Stimulated activated CD8-positive, alpha-beta memory T cell treated with anti-CD3 and anti-CD28 coated beads, Interleukin-4, amount 100 ng/mL, for 4 hours (primary cell): ENCODE results near the gene ERBB4.
"Not testable (repeated sequence)": the region's sequence is repeated elsewhere in the genome, so short reads cannot be mapped to it uniquely, and the experiment has no call there.

ENCODE experiments used
- DNase-seq, 2 donors: peaks; one replicate each; pipeline ENCODE4 v3.0.0-alpha.2; 2020; ENCODE audit warnings: low read depth in 2 of 2, low spot score in 1 of 2

ERBB4 gene

DNA sequence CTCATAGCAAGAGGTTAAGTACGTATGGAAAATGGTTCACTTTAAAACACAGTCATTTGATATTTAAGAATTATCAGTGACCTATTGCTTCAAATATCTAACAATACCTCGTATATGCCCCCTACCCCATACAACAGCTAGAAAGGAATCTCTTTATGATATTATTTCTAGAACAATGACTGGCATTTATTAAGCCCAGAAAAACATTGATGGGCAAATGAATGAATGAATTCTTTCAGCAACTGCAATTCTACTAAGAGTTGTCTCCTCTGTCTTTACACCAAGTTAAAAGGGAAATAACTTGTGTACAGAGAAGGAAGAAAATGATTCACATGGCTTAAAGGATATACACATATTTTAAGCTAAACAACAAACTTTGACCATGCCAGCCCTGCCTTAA is 384.7 kb downstream of the ERBB4 start:
- no peak for DNase-seq

DNA sequence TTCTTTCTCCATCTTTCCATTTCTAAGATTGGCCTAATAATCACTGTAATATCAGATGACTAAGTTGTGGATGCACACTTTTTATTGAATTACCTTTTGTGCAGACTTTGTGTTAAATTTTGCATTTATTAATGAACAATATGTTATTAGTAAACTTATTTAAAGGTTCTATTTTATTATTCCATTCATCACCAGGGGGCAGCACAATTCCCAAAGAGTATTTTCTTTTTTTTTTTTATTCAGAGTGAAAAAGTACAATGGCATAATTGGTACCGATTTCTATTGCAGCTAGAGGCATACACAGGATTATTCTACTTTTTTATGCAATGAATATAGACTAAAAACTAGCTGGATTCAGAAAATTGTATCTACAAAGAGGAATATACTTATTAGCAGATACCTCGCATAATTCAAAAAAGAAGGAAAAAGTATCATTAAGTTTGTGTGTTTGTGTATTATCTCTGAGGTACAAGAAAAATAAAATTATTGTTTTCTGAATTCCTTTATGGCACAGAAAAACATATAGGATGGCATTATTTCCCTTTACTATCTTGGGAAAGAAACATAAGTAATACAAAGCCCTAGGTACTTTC is 390.6 kb downstream of the ERBB4 start:
- no peak for DNase-seq

DNA sequence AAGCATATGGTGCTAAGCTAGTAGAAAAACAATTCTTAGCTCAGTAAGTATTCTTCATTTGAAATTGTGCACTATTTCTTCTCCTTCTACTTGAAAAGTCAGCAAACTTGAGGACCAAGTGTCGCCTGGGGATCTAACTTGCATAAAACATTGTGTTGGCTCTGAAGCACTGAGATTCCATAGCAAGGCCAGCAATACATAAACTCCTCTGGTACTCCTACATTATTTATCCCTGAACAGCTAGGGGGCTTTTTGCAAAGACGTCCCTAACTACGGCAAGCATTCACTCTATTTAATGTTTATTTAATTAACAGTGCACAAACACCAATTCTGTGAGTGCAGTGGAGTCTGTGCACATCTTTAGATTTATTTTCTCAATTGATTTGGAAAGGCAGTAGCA is 392.2 kb downstream of the ERBB4 start:
- DNase-seq = no peak

DNA sequence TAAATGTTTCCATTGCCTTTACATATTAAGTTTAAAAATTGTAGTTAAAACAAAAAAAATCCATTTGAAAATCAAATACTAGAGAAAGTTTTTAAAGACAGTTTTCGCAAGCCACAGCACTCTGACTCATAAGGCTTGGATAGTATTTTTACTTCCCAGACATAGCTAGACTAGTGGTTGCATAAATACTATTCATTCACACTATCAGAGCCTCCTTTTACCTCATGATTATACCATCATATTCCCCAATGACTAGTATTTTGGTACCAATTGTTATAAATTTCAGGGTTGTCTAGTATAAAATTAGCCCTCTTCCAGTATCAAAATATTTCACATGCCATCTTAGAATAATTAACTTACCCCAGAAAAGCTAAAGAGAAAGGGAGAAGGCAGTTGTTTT is 393.5 kb downstream of the ERBB4 start:
- no peak for DNase-seq

DNA sequence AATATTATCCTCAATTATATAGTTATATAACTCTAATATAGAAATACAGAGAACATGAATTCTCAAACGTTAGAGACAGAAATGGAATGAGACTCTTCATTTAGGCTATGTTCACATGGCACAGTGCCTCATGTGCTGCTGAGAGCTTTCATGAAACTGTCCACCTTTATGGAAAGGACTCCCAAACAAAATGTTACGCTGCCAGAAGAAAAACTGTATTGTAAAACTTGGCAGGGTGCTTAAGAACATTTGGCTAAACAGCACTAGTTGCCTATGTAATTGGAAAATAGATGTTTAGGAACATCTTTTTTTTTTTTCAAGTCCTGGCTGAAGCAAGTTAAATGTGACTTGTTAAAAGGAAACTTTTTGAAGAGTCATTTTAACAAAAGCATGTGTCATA is 396.0 kb downstream of the ERBB4 start:
- no peak for DNase-seq

DNA sequence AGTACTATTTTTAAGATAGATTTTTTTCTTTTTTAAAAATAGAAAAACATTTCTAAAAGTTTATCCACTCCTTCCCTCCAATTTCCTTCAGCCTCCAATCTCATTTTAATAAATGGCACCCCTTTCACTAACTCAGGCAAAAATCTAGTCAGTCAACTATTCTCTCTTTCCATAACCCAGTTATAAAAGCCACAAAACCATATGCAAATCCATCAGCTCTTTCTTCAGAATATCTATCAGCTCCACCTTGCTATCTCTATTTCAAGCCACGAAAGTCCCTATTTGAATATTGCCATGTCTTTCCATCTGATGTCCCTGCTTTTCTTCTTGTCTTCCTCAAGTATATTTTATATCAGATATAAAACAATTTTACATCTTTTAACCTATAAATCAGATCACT is 397.1 kb downstream of the ERBB4 start:
- DNase-seq = no peak

DNA sequence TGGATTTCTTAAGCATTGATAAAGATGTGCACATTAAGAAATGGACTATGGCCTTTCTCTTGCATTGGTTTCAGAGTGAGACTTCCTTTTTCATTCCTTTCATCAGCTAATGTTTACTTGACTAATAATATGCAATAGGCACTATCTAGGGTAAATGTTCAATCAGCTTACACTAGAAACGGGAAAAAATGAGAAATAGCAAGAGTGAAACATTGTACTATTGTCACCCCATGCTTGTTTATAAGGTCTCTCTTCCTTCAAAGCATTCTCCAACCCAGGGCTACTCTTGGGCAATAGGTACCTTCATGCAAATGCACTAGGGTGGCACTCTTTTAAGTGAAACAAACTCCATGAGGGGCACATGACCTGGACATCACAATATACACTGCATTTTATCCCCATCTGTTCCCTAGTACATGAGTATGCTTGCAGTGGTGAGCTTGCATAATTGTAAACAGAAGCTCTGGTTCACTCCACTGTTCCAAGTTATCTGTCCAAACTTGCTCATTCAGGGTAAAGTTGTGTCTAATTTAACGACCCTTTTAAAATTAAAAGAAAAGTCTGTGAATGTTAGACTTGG is 402.3 kb downstream of the ERBB4 start:
- no peak for DNase-seq

DNA sequence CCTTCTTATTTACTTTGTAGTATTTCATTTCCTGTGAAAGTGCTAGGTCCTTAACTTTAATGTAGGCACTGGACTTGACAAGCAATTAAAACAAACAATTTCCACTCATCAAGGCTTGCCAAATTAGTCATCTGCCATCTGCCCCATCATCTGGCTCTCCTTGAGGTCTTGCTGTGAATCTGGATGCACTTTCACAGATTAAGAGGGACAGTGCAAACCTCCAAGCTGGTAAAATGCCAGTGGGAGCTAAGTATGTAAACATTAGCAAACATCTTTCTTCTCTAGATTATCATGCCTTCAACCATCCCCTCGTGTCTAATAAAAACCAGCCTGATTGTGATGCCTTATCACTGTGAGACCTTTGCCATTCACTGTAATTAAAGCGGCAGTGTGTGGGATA is 402.9 kb downstream of the ERBB4 start:
- DNase-seq = no peak

DNA sequence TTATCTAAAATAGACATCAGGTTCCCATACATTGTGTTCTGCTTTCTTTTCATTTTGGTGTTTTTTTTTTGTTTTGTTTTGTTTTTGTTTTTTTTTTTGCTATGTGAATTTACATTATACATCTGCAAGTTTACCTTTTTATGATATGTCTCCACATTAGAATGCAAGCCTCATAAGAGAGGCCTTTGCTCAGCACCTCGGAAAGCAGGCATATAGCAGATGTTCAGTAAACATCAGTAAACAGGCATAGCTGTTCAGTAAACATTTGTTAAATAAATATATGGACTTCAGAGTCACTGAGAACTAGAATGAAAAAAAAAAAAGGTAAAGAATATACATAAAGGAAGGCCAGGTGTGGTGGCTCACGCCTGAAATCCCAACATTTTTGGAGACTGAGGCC is 405.3 kb downstream of the ERBB4 start:
- no peak for DNase-seq

DNA sequence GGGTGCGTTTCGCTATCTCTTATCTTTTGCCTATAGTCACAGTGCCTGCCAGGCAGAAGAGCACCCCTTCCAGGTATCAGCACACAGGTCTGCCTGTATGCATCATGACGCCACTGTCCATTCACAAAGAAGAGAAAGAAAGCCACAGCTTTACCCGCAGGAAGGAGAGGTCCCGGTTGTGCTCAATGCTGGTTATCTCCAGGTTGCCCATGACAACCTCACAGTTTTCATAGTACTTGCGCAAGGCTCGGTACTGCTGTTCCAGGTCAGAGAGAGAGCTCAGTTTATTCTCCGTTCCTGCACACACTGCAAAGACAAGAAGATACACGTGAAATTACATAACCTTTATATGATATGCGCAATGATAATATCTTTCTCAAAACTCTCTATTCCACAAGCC is 414.0 kb downstream of the ERBB4 start:
- no peak for DNase-seq

DNA sequence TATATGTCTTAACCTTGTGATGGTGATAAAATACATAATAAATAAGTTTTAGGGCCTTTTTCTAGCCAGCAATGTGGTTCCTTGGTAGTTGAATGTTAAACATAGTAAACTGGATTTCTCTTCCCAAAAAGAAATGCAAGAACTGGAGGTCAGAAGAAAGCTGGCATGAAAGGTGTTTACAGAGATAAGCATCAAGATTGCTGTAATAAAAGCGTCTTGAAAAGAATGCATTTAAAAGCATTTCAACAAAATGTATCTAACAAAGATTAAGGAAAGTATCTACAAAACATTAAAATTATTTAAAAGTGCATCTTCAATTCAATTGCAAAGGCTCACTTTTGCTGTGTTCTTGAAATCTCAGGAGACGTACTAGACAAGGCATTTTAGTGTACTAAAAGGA is 419.0 kb downstream of the ERBB4 start:
- no peak for DNase-seq

DNA sequence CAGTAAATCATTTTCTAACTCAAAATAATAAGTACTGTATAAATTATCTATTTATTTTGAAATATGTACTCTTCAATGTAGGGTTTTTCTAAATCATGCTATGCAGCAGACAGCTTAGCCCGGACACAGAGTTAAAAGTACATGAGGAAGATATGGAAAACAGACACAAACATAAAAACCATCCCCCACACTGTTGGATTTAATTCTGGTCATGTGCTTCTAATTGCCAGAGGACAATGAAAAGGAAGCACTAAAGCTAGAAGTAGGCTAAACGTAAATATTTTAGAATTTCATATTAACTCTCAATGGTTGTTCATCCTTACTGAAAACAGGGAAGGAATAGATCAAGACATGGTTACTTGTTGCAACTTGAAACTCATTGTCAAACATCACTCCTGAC is 420.7 kb downstream of the ERBB4 start:
- no peak for DNase-seq

DNA sequence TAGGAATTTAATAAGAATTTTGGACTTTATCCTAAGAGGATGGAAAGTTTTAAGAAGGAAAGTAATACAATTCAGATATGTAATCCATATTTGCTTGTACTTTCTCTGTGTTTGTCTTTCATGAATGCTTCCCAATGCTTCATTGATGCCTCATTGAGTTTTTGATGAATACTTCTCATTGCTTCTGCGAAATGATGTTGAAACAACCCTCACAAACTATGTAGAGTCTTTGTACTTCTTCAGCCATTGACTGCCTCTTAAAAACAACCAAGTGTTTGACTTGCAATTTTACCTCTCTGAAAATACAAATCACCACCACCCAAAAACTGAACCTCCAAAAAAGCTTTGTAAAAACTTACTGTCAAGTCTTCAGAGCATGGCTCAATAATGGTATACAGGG is 424.1 kb downstream of the ERBB4 start:
- no peak for DNase-seq

DNA sequence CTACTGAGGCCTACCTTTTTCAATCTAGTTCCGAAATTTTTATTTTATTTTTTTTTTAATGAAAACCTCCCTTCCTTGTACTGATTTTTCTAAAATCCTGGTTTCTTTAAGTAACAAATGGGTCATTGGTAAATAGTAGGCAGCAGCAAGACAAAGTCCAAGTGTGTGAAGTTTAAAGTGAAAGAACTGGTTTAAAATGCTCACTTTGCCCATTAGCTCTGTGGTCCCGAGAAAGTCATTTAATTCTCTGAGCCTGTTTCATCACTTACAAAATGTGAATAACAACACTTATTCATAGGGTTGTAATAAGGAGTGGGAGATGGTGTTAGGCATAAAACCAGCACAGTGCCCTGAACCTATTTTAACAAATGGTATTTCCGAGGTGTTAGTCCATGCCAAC is 426.2 kb downstream of the ERBB4 start:
- no peak for DNase-seq

DNA sequence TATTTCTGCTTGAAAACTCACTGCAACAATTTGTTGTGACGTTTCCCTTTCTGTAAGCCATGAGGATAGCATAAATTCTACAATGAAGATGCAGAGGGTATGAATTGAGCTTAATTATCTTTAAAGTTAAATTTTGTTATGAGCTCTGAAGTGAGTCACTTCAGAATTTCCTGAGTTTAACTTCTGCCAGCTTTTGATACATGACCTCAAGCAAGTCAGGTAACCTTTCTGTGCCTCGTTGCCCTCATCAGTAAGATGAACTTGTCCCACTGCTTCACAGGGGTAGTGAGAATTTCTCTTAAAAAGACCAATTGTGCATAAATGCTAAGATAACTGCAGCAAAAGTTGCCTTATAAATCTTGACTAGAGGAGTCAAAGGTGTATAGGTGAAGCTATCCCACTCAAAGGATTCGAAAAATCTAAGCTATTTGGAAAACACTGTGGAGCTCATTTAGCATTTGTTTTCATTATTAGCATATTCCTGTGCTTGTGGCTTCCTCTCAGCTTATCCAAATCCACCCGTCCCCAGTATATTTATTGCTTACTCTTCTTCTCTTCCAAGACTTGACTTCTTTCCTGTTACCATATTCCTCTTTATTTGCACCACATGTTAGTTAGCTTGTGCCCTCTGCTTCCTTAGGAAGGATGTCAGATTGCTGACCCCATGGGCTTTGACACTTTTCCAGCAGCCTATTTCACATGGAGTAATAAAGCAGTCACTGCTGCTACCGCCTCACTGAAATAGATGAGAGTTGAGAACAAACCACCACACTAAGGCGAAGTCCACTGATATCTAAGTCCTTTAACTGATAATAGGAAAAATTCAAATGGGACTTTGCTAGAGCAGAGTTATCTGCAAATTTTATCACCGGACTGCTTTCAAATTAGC is 428.6 kb downstream of the ERBB4 start:
- no peak for DNase-seq

DNA sequence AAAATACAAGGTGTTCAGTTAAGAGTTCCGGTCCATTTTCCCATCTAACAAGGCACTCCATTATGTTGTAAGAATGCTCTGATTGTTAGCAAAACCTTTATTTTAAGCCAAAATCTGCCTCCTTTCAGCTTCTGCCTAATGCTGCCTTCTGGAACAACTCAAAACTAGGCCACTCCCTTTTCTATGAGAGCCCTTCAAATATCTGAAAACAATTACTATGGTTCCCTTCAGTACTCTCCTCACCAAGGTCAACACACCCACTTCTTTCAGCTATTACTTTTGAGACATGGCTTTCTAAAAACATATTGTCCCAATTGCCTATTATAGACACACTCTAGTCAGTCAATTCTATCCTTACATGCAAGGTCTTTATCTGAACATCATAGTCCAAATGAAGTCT is 429.4 kb downstream of the ERBB4 start:
- no peak for DNase-seq

DNA sequence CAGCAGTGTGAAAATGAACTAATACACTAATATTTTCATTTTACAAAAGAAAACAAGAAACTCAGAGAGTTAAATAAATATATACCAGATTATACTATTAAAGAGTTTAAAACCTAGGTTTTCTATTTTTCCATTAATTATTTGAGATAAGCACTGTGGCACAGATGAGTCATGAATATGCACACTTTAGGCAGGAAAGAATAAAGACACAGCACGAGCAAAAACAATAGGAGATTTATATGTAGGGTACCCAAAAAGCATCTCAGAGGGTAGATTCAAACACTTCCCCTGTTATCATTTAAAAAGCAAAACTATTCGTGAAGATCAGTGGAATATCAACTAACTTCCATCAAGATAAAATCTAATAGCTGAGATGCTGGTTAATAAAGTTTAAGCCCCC is 430.6 kb downstream of the ERBB4 start:
- no peak for DNase-seq

DNA sequence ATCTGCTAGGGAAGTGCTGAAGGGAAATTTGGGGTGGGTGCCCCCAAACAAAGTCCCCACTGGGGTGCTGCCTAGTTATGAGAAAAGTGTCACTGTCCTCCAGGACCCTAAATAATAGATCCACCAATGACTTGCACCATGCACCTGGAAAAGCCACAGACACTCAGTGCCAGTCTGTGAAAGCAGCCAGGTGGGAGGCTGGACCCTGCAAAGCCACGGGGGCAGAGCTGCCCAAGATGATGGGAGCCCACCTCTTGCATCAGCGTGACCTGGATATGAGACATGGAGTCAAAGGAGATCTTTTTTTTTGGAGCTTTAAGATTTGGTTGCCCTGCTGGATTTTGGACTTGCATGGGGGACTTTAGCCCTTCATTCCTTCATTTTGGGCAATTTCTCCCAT is 431.6 kb downstream of the ERBB4 start:
- no peak for DNase-seq

DNA sequence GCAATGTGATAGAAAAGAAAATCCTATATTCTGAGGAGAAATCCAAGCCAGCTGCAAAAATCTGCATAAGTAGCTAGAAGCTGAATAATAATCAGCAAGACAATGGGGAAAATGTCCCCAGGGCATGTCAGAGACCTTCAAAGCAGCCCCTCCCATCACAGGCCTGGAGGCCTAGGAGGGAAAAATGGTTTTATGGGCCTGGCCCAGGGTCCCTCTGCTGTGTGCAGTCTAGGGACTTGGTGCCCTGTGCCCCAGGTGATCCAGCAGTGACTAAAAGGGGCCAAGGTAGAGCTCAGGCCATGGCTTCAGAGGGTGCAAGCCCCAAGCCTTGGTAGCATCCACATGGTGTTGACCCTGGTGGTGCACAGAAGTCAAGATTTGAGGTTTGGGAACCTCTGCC is 432.1 kb downstream of the ERBB4 start:
- DNase-seq = not testable (repeated sequence)

DNA sequence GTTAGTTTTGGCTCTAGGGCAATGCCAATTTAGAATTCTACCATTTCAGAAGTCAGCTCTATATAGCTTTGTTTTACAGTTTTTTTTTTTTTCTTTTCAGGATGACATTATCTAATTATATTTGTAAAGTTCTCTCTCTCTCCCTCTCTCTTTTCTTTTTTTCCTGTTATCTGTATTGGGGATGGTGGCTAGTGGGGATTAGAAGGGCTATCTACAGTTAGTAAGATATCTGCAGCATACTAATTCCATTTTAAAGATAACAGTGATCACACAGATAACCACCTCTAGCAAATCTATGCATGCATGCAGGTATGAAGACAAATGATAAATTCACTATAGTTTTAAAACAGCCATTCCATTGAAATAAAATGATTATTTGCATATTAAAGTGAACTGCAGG is 438.9 kb downstream of the ERBB4 start:
- no peak for DNase-seq

DNA sequence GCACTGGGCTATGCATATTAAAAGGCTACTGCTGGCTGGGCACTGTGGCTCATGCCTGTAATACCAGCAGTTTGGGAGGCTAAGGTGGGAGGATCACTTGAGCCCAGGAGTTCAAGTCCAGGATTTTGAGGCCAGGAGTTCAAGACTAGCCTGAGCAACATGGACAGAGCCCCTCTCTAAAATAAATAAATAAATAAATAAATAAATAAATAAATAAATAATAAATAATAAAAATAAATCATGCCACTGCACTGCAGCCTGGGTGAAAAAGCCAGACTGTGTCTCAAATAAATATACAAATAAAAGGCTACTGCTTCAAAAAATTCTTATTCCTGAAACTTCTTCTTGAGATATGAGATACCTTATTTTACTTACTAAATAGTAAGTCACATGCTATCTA is 439.6 kb downstream of the ERBB4 start:
- no peak for DNase-seq

DNA sequence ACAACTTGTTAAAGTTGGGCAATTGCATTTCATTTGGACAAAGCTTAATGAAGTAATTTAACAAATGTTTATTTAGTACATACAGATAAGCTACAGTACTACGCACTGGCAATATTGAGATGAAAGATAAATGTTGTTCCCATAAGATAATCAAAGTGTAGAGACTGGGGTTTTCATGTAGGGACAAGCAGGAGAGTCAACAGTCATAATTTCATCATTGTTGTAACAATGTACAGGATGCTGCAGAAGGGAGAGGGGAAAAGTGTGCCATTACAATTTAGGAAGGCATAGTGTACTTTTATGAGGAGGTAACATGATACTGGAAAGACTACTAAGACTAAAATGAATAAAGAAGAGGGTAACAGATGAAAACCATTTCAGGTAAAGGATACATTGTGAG is 441.6 kb downstream of the ERBB4 start:
- no peak for DNase-seq

DNA sequence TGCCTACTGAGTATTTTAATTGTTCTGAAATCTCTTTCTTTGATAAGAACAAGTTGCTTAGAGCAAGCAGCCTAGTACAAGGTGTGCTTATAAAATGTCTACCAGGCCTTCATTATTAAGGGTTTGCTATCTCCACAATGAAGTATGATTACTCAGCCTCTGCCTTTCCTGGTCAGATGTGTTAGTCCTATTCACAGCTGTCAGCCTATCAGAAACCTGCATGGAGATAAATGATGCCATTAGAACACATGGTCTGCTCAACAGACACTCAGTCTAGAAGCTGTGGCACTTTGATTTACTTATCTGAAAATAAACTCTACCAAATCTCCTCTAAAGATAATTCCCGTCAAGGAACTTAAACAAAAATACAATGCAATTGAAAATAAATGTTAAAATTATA is 448.7 kb downstream of the ERBB4 start:
- DNase-seq = no peak
